GM12878 (cell line): ENCODE results near the gene SAMD4A. TPM values are rescaled to one million over a fixed set of nuclear protein-coding genes. Genes with fewer than 3 reads are reported as not detected.

Experiments used
- ATAC-seq: fragments of 200-7000 bp; cut with Tn5 transposase; 3 replicates; pipeline ENCODE4 v1.9.1; 2020; ENCODE audit warnings: mild to moderate bottlenecking, moderate library complexity
- BruUV-seq: library from RNA; stranded (reverse); fragments of 400-500 nt; replicated peaks from 2 replicates; lab custom pipeline; 2021; lab: Mats Ljungman, UMichigan
- CTCF ChIA-PET: fragments of 300-600 bp; sonication (Branson Sonifier 250); formaldehyde crosslinking; extraction: SDS; loops from one replicate; lab custom pipeline; 2021; ENCODE audit warnings: inconsistent platforms; lab: Yijun Ruan, JAX
- POLR2A ChIA-PET: fragments of 350-600 bp; formaldehyde crosslinking; extraction: SDS; loops from one replicate; lab custom pipeline; 2021; ENCODE audit warnings: inconsistent platforms; lab: Charles Lee
- RAD21 ChIA-PET: fragments of 300-600 bp; sonication (Branson Sonifier 250); formaldehyde crosslinking; loops from one replicate; lab custom pipeline; 2023; ENCODE audit warnings: antibody characterized with exemption; ENCODE audit not compliant: unreplicated experiment; lab: Charles Lee
- SMC1A ChIA-PET: fragments of 300-600 bp; sonication (Branson Sonifier 250); formaldehyde crosslinking; loops from one replicate; lab custom pipeline; 2023; ENCODE audit not compliant: unreplicated experiment, uncharacterized antibody; lab: Charles Lee
- DNase-seq: peaks from one replicate; pipeline ENCODE4 v3.0.0-alpha.2; 2011; ENCODE audit warnings: low read depth, low spot score
- FAIRE-seq: peaks from 3 replicates; lab custom pipeline; 2011; peaks lifted over from hg19 to GRCh38; lab: Jason Lieb, UNC
- H2AFZ ChIP-seq: 2 replicates; pipeline ENCODE4 v1.6.0; 2011; ENCODE audit warnings: low read depth, low read length, control low read depth; ENCODE audit not compliant: control insufficient read depth
- H3K27ac ChIP-seq: 2 replicates; pipeline ENCODE4 v1.5.1; 2011; ENCODE audit warnings: control low read depth; ENCODE audit not compliant: control insufficient read depth, insufficient read depth
- H3K27me3 ChIP-seq, 2 experiments: replicated peaks in 1 of 2; 2 replicates each; pipeline versions ENCODE4 v1.6.0 to v1.6.1; 2011; ENCODE audit warnings: low read length in 1 of 2; ENCODE audit not compliant: control insufficient read depth in 2 of 2, insufficient read depth in 2 of 2
- H3K36me3 ChIP-seq, 2 experiments: 2 replicates each; pipeline ENCODE4 v1.5.1; 2011; ENCODE audit warnings: low read length in 1 of 2; ENCODE audit not compliant: control insufficient read depth in 2 of 2, insufficient read depth in 2 of 2
- H3K4me1 ChIP-seq: 2 replicates; pipeline ENCODE4 v1.6.1; 2011; ENCODE audit warnings: mild to moderate bottlenecking, low read length, moderate library complexity, mixed read lengths; ENCODE audit not compliant: control insufficient read depth, insufficient read depth
- H3K4me2 ChIP-seq: 2 replicates; pipeline ENCODE4 v1.6.0; 2011; ENCODE audit warnings: control low read depth; ENCODE audit not compliant: control insufficient read depth, insufficient read depth
- H3K4me3 ChIP-seq: fragments of 200-600 bp; sonication (generic); 2 replicates; pipeline ENCODE4 v1.5.1; 2016
- H3K79me2 ChIP-seq: 2 replicates; pipeline ENCODE4 v1.6.0; 2011; ENCODE audit warnings: low read length; ENCODE audit not compliant: control insufficient read depth, insufficient read depth
- H3K9ac ChIP-seq: 2 replicates; pipeline ENCODE4 v1.8.0; 2011; ENCODE audit warnings: low read length, control low read depth, mixed read lengths; ENCODE audit not compliant: control insufficient read depth, insufficient read depth
- H3K9me3 ChIP-seq: replicated peaks from 3 replicates; pipeline ENCODE4 v1.5.1; 2011; ENCODE audit warnings: mild to moderate bottlenecking, low read length; ENCODE audit not compliant: control insufficient read depth, insufficient read depth
- H4K20me1 ChIP-seq: 2 replicates; pipeline ENCODE4 v1.6.0; 2011; ENCODE audit not compliant: control insufficient read depth, insufficient read depth
- EED ChIP-seq: sonication (generic); IDR thresholded peaks from 2 replicates; pipeline ENCODE4 v1.6.1; 2016; ENCODE audit warnings: antibody characterized with exemption, low read depth
- ETV6 ChIP-seq, 2 experiments: fragments of 450-650 bp in 1 of 2; IDR thresholded peaks in 1 of 2; conservative IDR thresholded peaks in 1 of 2; 2 replicates each; pipeline ENCODE4 v1.6.1; 2014; ENCODE audit warnings: antibody characterized with exemption in 1 of 2, borderline replicate concordance in 1 of 2, low read depth in 1 of 2, mild to moderate bottlenecking in 1 of 2, moderate library complexity in 1 of 2
- KDM1A ChIP-seq: fragments of 200-600 bp; sonication (generic); IDR thresholded peaks from 2 replicates; pipeline ENCODE4 v1.6.1; 2016; ENCODE audit warnings: borderline replicate concordance
- RAD51 ChIP-seq: fragments of 450-650 bp; IDR thresholded peaks from 2 replicates; pipeline ENCODE4 v1.6.1; 2016; ENCODE audit warnings: moderate library complexity, mild to moderate bottlenecking, inconsistent platforms
- RB1 ChIP-seq: fragments of 450-650 bp; formaldehyde crosslinking; IDR thresholded peaks from 2 replicates; pipeline ENCODE4 v1.6.1; 2017; ENCODE audit warnings: mild to moderate bottlenecking, borderline replicate concordance
- SREBF2 ChIP-seq: IDR thresholded peaks from 2 replicates; pipeline ENCODE4 v1.6.1; 2012; ENCODE audit warnings: mild to moderate bottlenecking, low read length
- ZNF207 ChIP-seq: fragments of 450-650 bp; IDR thresholded peaks from 2 replicates; pipeline ENCODE4 v1.6.1; 2014; ENCODE audit warnings: antibody characterized with exemption, mild to moderate bottlenecking, borderline replicate concordance
- ZNF384 ChIP-seq: IDR thresholded peaks from 2 replicates; pipeline ENCODE4 v1.6.1; 2012; ENCODE audit warnings: low read depth, mild to moderate bottlenecking, low read length, improper control_type of control experiment, borderline replicate concordance
- WGBS: methylation state at CpG from one replicate; pipeline ENCODE4 v1.1.6; 2016; ENCODE audit warnings: low lambda C conversion rate; ENCODE audit not compliant: insufficient replicate concordance, insufficient coverage; ENCODE audit errors: missing lambda C conversion rate; 5-methylcytosine and 5-hydroxymethylcytosine counted together
- in situ Hi-C: fragments of 300-500 bp; cut with MboI; formaldehyde crosslinking; loops from 9 replicates; pipeline ENCODE4 v1.14.3; 2018; ENCODE audit warnings: mixed read lengths
- intact Hi-C: fragments of 100-400 bp; cut with micrococcal nuclease; formaldehyde crosslinking; loops from one replicate; pipeline ENCODE4 v1.14.2; 2022; ENCODE audit not compliant: unreplicated experiment
- polyA plus RNA-seq, 11 experiments: library from polyadenylated mRNA; depleted of rRNA in 4 of 11; unstranded in 6 of 11; stranded (reverse) in 5 of 11; fragments of >200 nt; fragmentation: Nextera tagmentation in 4 of 11; fragmentation: Illumina TruSeq in 1 of 11; extraction: Ambion mirVana in 4 of 11; extraction: Trizol in 1 of 11; gene quantifications; 1 replicate in 1 of 11; 2 replicates in 10 of 11; pipeline versions ENCODE4 v1.2.1 to v1.2.3, GENCODE V29; 2011 to 2016; ENCODE audit warnings: inconsistent platforms in 2 of 11, missing spikeins in 2 of 11, low read depth in 1 of 11
- total RNA-seq, 4 experiments: library from RNA; depleted of rRNA in 3 of 4; stranded (reverse); fragments of >200 nt in 3 of 4; fragmentation: Illumina TruSeq in 1 of 4; extraction: Trizol in 1 of 4; gene quantifications; 2 replicates each; pipeline versions ENCODE4 v1.2.1 to v1.2.3, GENCODE V29; 2013 to 2021
- TF ChIP-seq, protein P1 (sequence below): fragments of 450-650 bp; IDR thresholded peaks from 2 replicates; pipeline ENCODE4 v1.6.1; 2017; ENCODE audit warnings: mild to moderate bottlenecking

The SAMD4A gene
- total and polyA plus RNA-seq, 10 of the 15 experiments (the other 5 are each of a cell fraction or from before 2014, with no cell fraction given) = 0.05 to 0.56 (median 0.31) TPM

DNA sequence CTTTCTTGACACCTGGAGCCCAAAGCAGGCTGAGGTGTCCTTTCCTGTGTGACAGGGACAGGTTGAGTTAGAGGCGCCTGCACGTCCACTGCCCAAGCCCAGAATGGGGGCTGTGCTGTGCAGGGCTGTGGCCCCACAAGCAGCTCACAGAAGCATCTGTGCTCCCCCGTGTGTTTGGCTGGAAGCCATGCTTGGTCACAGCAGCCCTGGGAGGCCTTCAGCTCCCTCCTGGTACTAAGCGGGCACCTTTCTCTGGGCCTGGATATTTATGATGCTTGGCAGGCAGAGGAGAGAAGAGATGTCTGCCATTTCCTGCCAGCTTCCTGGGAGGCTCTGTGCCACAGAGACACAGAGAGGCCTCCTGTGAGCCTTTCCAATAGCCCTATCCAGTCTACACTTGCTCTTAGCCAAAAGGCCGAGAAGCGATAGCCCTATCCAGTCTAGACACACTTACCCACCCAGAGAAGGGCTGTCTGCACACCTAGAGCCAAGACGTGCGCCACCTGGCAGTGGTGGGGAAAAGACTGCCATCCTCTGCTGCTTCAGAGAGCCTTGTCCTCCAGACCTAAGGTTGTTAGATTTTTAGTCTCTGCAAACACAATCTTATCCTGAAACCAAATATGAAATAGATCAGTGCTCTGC lies 218.3 kb downstream of the SAMD4A start:
- no TSS peak for BruUV-seq
- ATAC-seq (no peak), DNase-seq (no peak), FAIRE-seq (no peak)
- Histone ChIP-seq H4K20me1 (no peaks in the 10 kb centered on the region), H2AFZ (no peak overlapping the region), H3K36me3 (no peaks in the 10 kb centered on the region), H3K9ac (no peak overlapping the region), H3K4me2 (no peak overlapping the region), H3K4me3 (no peak overlapping the region), H3K4me1 (peaks cover 10% of the 10 kb centered on the region), H3K27me3 (no peaks in the 10 kb centered on the region), H3K27ac (no peak overlapping the region), H3K9me3 (no peaks in the 10 kb centered on the region; the same call in 2 of the 3 replicates), H3K79me2 (no peaks in the 10 kb centered on the region)
- ChIA-PET POLR2A (interaction anchor here (0.6 kb wide), 1 partner anchor 45 kb away, joined by 3 read pairs; no protein-coding TSS in a partner anchor), RAD21 (interaction anchor here (1.5 kb wide), 1 partner anchor 9 kb away, joined by 5 read pairs; no protein-coding TSS in a partner anchor), SMC1A (interaction anchor here (0.7 to 1.3 kb wide), 3 partner anchors 9 to 122 kb away, joined by 3 read pairs; no protein-coding TSS in a partner anchor), CTCF (interaction anchor here (1.3 to 3.0 kb wide), 3 partner anchors 11 to 21 kb away, joined by 5 to 11 read pairs (median 7); no protein-coding TSS in a partner anchor)
- in situ Hi-C loops = no loop called here
- intact Hi-C loops = no loop called here
- 90% methylated on average over 8 of the region's 8 CpGs for WGBS
- no peak for TF ChIP-seq RAD51
- TF ChIP-seq ZNF384 = no peak
- TF ChIP-seq KDM1A = no peak
- TF ChIP-seq, protein P1, sequence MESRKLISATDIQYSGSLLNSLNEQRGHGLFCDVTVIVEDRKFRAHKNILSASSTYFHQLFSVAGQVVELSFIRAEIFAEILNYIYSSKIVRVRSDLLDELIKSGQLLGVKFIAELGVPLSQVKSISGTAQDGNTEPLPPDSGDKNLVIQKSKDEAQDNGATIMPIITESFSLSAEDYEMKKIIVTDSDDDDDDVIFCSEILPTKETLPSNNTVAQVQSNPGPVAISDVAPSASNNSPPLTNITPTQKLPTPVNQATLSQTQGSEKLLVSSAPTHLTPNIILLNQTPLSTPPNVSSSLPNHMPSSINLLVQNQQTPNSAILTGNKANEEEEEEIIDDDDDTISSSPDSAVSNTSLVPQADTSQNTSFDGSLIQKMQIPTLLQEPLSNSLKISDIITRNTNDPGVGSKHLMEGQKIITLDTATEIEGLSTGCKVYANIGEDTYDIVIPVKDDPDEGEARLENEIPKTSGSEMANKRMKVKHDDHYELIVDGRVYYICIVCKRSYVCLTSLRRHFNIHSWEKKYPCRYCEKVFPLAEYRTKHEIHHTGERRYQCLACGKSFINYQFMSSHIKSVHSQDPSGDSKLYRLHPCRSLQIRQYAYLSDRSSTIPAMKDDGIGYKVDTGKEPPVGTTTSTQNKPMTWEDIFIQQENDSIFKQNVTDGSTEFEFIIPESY = no peak
- no peak for TF ChIP-seq EED
- TF ChIP-seq ZNF207 = no peak
- TF ChIP-seq SREBF2 = no peak
- TF ChIP-seq ETV6 (conservative IDR thresholded peaks at IDR 0.05 in 1 of 2, IDR thresholded peaks at IDR 0.05 in 1 of 2; ENCODE audit: borderline replicate concordance in 1 of 2, low read depth in 1 of 2) = no peak
- no peak for TF ChIP-seq RB1
